CD4-positive, alpha-beta T cell treated with Interleukin-6 for 4 hours (primary cell): Measurements from ENCODE around the gene CTNNA3.

Source experiments
- DNase-seq: peaks from one replicate; pipeline ENCODE4 v3.0.0-alpha.2; 2020; ENCODE audit warnings: mixed read lengths

CTNNA3 gene

GRCh38 chr10:66008221-66008620 lies 1687.8 kb downstream of the CTNNA3 start:
- DNase-seq, result no peak

GRCh38 chr10:66006411-66006810 lies 1689.6 kb downstream of the CTNNA3 start:
- DNase-seq, result no peak

- no peak for DNase-seq
Observed at GRCh38 chr10:65993451-65993850, 1702.5 kb downstream of the CTNNA3 start.

GRCh38 chr10:65968871-65969270 lies 1727.1 kb downstream of the CTNNA3 start:
- no peak for DNase-seq

GRCh38 chr10:65968437-65968836 lies 1727.6 kb downstream of the CTNNA3 start:
- no peak for DNase-seq

- DNase-seq, result no peak
Observed at GRCh38 chr10:65964205-65964604, 1731.8 kb downstream of the CTNNA3 start.

- DNase-seq, result no peak
Observed at GRCh38 chr10:65952086-65952485, 1743.9 kb downstream of the CTNNA3 start.

GRCh38 chr10:65950075-65950474 lies 1745.9 kb downstream of the CTNNA3 start:
- no peak for DNase-seq

GRCh38 chr10:65949526-65949925 lies 1746.5 kb downstream of the CTNNA3 start:
- no peak for DNase-seq

- no peak for DNase-seq
Observed at GRCh38 chr10:65945061-65945460, 1750.9 kb downstream of the CTNNA3 start.

GRCh38 chr10:65943451-65943850 lies 1752.5 kb downstream of the CTNNA3 start:
- DNase-seq, result no peak

GRCh38 chr10:65940816-65941662 lies 1755.0 kb downstream of the CTNNA3 start:
- DNase-seq, result no peak

GRCh38 chr10:65940105-65940504 lies 1755.9 kb downstream of the CTNNA3 start:
- DNase-seq, result no peak

GRCh38 chr10:65931291-65932070 lies 1764.5 kb downstream of the CTNNA3 start:
- DNase-seq, result no peak

- DNase-seq, result no peak
Observed at GRCh38 chr10:65911151-65911835, 1784.7 kb downstream of the CTNNA3 start.

- DNase-seq, result no peak
Observed at GRCh38 chr10:65910209-65910608, 1785.8 kb downstream of the CTNNA3 start.

GRCh38 chr10:65907199-65907712 lies 1788.7 kb downstream of the CTNNA3 start:
- no peak for DNase-seq

GRCh38 chr10:65903620-65904019 lies 1792.4 kb downstream of the CTNNA3 start:
- DNase-seq, result no peak

GRCh38 chr10:65900271-65900670 lies 1795.7 kb downstream of the CTNNA3 start:
- DNase-seq, result no peak

- DNase-seq, result no peak
Observed at GRCh38 chr10:65898055-65898454, 1797.9 kb downstream of the CTNNA3 start.

GRCh38 chr10:65894961-65895360 lies 1801.0 kb downstream of the CTNNA3 start:
- DNase-seq, result no peak

- DNase-seq, result no peak
Observed at GRCh38 chr10:65894379-65894778, 1801.6 kb downstream of the CTNNA3 start.

- no peak for DNase-seq
Observed at GRCh38 chr10:65893676-65894075, 1802.3 kb downstream of the CTNNA3 start.
